B cell (primary cell): Measurements from ENCODE around the gene XXYLT1.

ENCODE experiments used
- CTCF ChIP-seq: fragments of 200-600 bp; IDR thresholded peaks from one replicate; pipeline ENCODE4 v1.8.0; 2022; ENCODE audit warnings: antibody characterized with exemption, mild to moderate bottlenecking
- EZH2 ChIP-seq: IDR thresholded peaks from 2 replicates; pipeline ENCODE4 v1.6.1; 2012; ENCODE audit warnings: borderline replicate concordance, low read depth, mild to moderate bottlenecking, moderate library complexity, low read length; ENCODE audit not compliant: insufficient read depth, poor library complexity, severe bottlenecking

GRCh38 chr3:195307711-195308110, 36.8 kb upstream of the XXYLT1 start:
- no peak for TF ChIP-seq CTCF
- TF ChIP-seq EZH2: no peak
